HCT116 (cell line): ENCODE data around the gene FICD.

Experiments
- CEBPB ChIP-seq: IDR thresholded peaks from 2 replicates; pipeline ENCODE4 v1.6.1; 2012; ENCODE audit warnings: low read depth
- EGR1 ChIP-seq: IDR thresholded peaks from 2 replicates; pipeline ENCODE4 v1.6.1; 2012; ENCODE audit warnings: low read depth
- EZH2phosphoT487 ChIP-seq: fragments of 200-600 bp; IDR thresholded peaks from 2 replicates; pipeline ENCODE4 v1.6.1; 2018; ENCODE audit warnings: antibody characterized with exemption, borderline replicate concordance
- POLR2A ChIP-seq: IDR thresholded peaks from 2 replicates; pipeline ENCODE4 v1.7.0; 2011; ENCODE audit warnings: borderline replicate concordance; ENCODE audit not compliant: insufficient read depth, insufficient read length; ENCODE audit errors: extremely low read depth
- POLR2AphosphoS5 ChIP-seq: IDR thresholded peaks from 2 replicates; pipeline ENCODE4 v1.6.1; 2011; ENCODE audit warnings: mild to moderate bottlenecking, low read depth, low read length, moderate library complexity
- SP1 ChIP-seq: IDR thresholded peaks from 2 replicates; pipeline ENCODE4 v1.6.1; 2012; ENCODE audit warnings: low read depth
- YY1 ChIP-seq: IDR thresholded peaks from 2 replicates; pipeline ENCODE4 v1.6.1; 2011; ENCODE audit warnings: low read length, low read depth, moderate library complexity, mild to moderate bottlenecking; ENCODE audit not compliant: insufficient replicate concordance; ENCODE audit errors: extremely low read depth
- ZFX ChIP-seq: fragments of 450-650 bp; IDR thresholded peaks from 2 replicates; pipeline ENCODE4 v1.6.1; 2017
- ZNF274 ChIP-seq: fragments of 200-500 bp; sonication (Bioruptor generic); IDR thresholded peaks from 2 replicates; pipeline ENCODE4 v1.6.1; 2014; ENCODE audit warnings: mild to moderate bottlenecking, low read depth, low read length, inconsistent platforms
- TF ChIP-seq, protein P1 (sequence below), 3 experiments: fragments of 200-600 bp in 1 of 3; sonication (generic) in 1 of 3; IDR thresholded peaks in 2 of 3; conservative IDR thresholded peaks in 1 of 3; 2 replicates each; pipeline ENCODE4 v1.5.1; 2012 to 2017; ENCODE audit warnings: low read depth in 2 of 3, low read length in 2 of 3, antibody characterized with exemption in 1 of 3, borderline replicate concordance in 1 of 3, control low read depth in 1 of 3, mild to moderate bottlenecking in 1 of 3, mixed read lengths in 1 of 3, mixed run types in 1 of 3, moderate library complexity in 1 of 3; ENCODE audit not compliant: insufficient read depth in 1 of 3
- TF ChIP-seq, protein P2 (sequence below): IDR thresholded peaks from 2 replicates; pipeline ENCODE4 v1.6.1; 2011; ENCODE audit warnings: mild to moderate bottlenecking, low read length, moderate library complexity; ENCODE audit not compliant: insufficient replicate concordance; ENCODE audit errors: extremely low read depth
- TF ChIP-seq, protein P3 (sequence below): IDR thresholded peaks from 2 replicates; pipeline ENCODE4 v1.6.1; 2012
- TF ChIP-seq, protein P4 (sequence below): IDR thresholded peaks from 2 replicates; pipeline ENCODE4 v1.6.1; 2012; ENCODE audit warnings: low read depth
- TF ChIP-seq, protein P5 (sequence below): IDR thresholded peaks from 2 replicates; pipeline ENCODE4 v1.6.1; 2012

DNA sequence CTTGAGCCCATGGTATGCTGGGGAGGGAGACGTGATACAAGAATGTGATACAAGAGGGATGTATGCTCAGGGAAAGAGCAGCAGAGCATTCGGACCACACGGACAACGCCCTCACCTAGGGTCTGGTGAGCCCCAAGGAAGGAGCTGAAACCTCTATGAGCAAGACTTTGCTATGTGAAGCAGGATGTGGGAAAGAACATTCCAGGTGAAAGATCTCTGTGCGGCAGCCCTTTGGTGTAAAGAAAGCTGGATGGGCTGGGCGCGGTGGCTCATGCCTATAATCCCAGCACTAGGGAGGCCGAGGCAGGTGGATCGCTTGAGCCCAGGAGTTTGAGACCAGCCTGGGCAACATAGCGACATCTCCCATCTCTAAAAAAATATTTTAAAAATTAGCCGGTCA is 16.9 kb upstream of the FICD start:
- TF ChIP-seq, protein P1, sequence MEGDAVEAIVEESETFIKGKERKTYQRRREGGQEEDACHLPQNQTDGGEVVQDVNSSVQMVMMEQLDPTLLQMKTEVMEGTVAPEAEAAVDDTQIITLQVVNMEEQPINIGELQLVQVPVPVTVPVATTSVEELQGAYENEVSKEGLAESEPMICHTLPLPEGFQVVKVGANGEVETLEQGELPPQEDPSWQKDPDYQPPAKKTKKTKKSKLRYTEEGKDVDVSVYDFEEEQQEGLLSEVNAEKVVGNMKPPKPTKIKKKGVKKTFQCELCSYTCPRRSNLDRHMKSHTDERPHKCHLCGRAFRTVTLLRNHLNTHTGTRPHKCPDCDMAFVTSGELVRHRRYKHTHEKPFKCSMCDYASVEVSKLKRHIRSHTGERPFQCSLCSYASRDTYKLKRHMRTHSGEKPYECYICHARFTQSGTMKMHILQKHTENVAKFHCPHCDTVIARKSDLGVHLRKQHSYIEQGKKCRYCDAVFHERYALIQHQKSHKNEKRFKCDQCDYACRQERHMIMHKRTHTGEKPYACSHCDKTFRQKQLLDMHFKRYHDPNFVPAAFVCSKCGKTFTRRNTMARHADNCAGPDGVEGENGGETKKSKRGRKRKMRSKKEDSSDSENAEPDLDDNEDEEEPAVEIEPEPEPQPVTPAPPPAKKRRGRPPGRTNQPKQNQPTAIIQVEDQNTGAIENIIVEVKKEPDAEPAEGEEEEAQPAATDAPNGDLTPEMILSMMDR (IDR thresholded peaks at IDR 0.05 in 2 of 3, conservative IDR thresholded peaks at IDR 0.05 in 1 of 3; ENCODE audit: borderline replicate concordance in 1 of 3, insufficient read depth in 1 of 3, low read depth in 2 of 3, low read length in 2 of 3): no peak
- TF ChIP-seq POLR2A (no peak), YY1 (no peak), POLR2AphosphoS5 (no peak), EZH2phosphoT487 (no peak), CEBPB (no peak), ZNF274 (no peak), EGR1 (no peak), ZFX (no peak), SP1 (no peak)
- TF ChIP-seq, protein P2, sequence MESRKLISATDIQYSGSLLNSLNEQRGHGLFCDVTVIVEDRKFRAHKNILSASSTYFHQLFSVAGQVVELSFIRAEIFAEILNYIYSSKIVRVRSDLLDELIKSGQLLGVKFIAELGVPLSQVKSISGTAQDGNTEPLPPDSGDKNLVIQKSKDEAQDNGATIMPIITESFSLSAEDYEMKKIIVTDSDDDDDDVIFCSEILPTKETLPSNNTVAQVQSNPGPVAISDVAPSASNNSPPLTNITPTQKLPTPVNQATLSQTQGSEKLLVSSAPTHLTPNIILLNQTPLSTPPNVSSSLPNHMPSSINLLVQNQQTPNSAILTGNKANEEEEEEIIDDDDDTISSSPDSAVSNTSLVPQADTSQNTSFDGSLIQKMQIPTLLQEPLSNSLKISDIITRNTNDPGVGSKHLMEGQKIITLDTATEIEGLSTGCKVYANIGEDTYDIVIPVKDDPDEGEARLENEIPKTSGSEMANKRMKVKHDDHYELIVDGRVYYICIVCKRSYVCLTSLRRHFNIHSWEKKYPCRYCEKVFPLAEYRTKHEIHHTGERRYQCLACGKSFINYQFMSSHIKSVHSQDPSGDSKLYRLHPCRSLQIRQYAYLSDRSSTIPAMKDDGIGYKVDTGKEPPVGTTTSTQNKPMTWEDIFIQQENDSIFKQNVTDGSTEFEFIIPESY: no peak
- TF ChIP-seq, protein P3, sequence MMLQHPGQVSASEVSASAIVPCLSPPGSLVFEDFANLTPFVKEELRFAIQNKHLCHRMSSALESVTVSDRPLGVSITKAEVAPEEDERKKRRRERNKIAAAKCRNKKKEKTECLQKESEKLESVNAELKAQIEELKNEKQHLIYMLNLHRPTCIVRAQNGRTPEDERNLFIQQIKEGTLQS: no peak
- TF ChIP-seq, protein P4, sequence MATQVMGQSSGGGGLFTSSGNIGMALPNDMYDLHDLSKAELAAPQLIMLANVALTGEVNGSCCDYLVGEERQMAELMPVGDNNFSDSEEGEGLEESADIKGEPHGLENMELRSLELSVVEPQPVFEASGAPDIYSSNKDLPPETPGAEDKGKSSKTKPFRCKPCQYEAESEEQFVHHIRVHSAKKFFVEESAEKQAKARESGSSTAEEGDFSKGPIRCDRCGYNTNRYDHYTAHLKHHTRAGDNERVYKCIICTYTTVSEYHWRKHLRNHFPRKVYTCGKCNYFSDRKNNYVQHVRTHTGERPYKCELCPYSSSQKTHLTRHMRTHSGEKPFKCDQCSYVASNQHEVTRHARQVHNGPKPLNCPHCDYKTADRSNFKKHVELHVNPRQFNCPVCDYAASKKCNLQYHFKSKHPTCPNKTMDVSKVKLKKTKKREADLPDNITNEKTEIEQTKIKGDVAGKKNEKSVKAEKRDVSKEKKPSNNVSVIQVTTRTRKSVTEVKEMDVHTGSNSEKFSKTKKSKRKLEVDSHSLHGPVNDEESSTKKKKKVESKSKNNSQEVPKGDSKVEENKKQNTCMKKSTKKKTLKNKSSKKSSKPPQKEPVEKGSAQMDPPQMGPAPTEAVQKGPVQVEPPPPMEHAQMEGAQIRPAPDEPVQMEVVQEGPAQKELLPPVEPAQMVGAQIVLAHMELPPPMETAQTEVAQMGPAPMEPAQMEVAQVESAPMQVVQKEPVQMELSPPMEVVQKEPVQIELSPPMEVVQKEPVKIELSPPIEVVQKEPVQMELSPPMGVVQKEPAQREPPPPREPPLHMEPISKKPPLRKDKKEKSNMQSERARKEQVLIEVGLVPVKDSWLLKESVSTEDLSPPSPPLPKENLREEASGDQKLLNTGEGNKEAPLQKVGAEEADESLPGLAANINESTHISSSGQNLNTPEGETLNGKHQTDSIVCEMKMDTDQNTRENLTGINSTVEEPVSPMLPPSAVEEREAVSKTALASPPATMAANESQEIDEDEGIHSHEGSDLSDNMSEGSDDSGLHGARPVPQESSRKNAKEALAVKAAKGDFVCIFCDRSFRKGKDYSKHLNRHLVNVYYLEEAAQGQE: no peak
- TF ChIP-seq, protein P5, sequence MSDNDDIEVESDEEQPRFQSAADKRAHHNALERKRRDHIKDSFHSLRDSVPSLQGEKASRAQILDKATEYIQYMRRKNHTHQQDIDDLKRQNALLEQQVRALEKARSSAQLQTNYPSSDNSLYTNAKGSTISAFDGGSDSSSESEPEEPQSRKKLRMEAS: no peak
